ENCODE results near the gene GTSF1L. TPM values are rescaled to one million over a fixed set of nuclear protein-coding genes. Genes with fewer than 3 reads are reported as not detected.

GTSF1L gene
- total and polyA plus RNA-seq, 9 of the 15 experiments (the other 6 are each of a cell fraction or from before 2014, with no cell fraction given): not detected

- peak; percentile 54 for TF ChIP-seq E2F8 (IDR thresholded peaks at IDR 0.05; ENCODE audit: low read depth, partially characterized antibody)
- peak; percentile 86; the same call in 1 of the 2 replicates for TF ChIP-seq CC2D1A (IDR thresholded peaks at IDR 0.05)
- TF ChIP-seq GMEB1 (CRISPR knock-in tag; IDR thresholded peaks at IDR 0.05): no peak
- no peak for TF ChIP-seq ZNF76 (CRISPR knock-in tag; IDR thresholded peaks at IDR 0.05; ENCODE audit: borderline replicate concordance)
- no peak for TF ChIP-seq HMGXB4 (CRISPR knock-in tag; IDR thresholded peaks at IDR 0.05)
- TF ChIP-seq TSC22D4 (tag; IDR thresholded peaks at IDR 0.05): no peak
- no peak for TF ChIP-seq ZNF12 (CRISPR knock-in tag; IDR thresholded peaks at IDR 0.05)
- TF ChIP-seq RBM14 (IDR thresholded peaks at IDR 0.05; ENCODE audit: borderline replicate concordance, insufficient read depth, low read depth, low read length): no peak
- peak; percentile 58; the same call in 1 of the 2 replicates for TF ChIP-seq ZNF274 (IDR thresholded peaks at IDR 0.05; ENCODE audit: borderline replicate concordance, low read depth, low read length)
- TF ChIP-seq HNRNPH1 (optimal IDR thresholded peaks at IDR 0.05; ENCODE audit: low read depth, low read length): no peak
- TF ChIP-seq ZNF165 (CRISPR knock-in tag; IDR thresholded peaks at IDR 0.05; ENCODE audit: borderline replicate concordance): no peak
- peak; percentile 56; the same call in 1 of the 2 replicates for TF ChIP-seq SMARCC2 (IDR thresholded peaks at IDR 0.05; ENCODE audit: low read depth)
- TF ChIP-seq SRSF1 (IDR thresholded peaks at IDR 0.05; ENCODE audit: low read depth, low read length): no peak
- TF ChIP-seq ELK3 (CRISPR knock-in tag; IDR thresholded peaks at IDR 0.05): no peak
- no peak for TF ChIP-seq PRPF4 (IDR thresholded peaks at IDR 0.05; ENCODE audit: insufficient read depth, low read depth, low read length, poor library complexity, severe bottlenecking)
These were observed 35.7 kb downstream of the GTSF1L start (continued) for GRCh38 chr20:43690943-43691598.
